Activated T-cell treated with anti-CD3 and anti-CD28 coated beads, Interleukin-2, amount 50 U/mL, for 24 hours (primary cell): ENCODE data around the gene PDE3A.

Experiments
- DNase-seq: peaks from one replicate; pipeline ENCODE4 v3.0.0-alpha.2; 2020
- H3K27ac Mint-ChIP-seq: 2 replicates; pipeline ENCODE4 v1.8.0; 2020; ENCODE audit warnings: mild to moderate bottlenecking, mixed read lengths
- H3K27me3 Mint-ChIP-seq: 2 replicates; pipeline ENCODE4 v1.8.0; 2020; ENCODE audit warnings: mixed read lengths
- H3K36me3 Mint-ChIP-seq: 2 replicates; pipeline ENCODE4 v1.8.0; 2020; ENCODE audit warnings: low read depth, mixed read lengths
- H3K4me1 Mint-ChIP-seq: 2 replicates; pipeline ENCODE4 v1.8.0; 2020; ENCODE audit warnings: low read depth, mixed read lengths
- H3K4me3 Mint-ChIP-seq: 2 replicates; pipeline ENCODE4 v1.8.0; 2020; ENCODE audit warnings: mild to moderate bottlenecking, moderate library complexity, mixed read lengths
- H3K9me3 Mint-ChIP-seq: 2 replicates; pipeline ENCODE4 v1.8.0; 2020; ENCODE audit warnings: mixed read lengths

The PDE3A gene

DNA sequence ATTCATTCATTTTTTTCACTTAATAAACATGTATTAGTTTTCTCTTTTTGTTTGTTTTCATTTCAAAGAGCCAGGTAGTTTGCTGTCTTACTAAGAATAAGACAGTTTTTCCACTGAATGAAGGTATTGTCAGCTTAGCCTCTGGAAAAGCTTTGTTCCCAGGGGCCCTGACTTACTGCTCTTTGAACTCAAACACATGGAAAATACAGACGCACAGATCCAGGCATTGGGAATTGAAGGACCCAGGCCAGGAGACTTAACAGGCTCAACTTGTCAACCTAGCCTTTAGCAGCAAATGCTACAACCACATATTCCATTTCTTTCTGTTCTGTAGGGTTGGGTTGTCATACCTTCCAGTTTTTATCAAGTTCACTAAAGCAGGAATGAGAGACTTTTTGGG is 288.3 kb downstream of the PDE3A start:
- Mint-ChIP-seq H3K4me1 (no peaks in the 10 kb centered on the region), H3K27ac (no peak overlapping the region), H3K9me3 (peaks cover 7% of the 10 kb centered on the region), H3K4me3 (no peak overlapping the region), H3K27me3 (no peaks in the 10 kb centered on the region), H3K36me3 (no peaks in the 10 kb centered on the region)
- DNase-seq, result no peak

DNA sequence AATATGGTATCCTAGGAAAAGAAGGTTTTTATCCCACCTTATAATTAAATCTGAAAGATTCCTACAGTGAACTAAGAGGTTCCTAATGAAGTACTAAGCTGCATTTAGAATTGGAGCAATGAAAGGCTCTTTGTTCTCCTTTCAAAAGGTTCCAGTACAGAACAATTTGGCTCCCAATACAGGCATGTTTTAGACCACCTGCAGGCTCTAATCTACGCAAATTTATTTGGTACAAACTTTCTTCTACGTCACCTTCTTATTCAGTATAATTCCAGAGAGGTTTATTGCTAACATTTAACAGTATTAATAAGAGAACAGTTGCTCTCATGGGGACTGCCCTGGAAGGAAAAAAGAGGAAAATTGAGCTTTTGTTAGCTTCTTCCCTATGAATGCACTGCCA is 289.2 kb downstream of the PDE3A start:
- DNase-seq, result no peak
- Mint-ChIP-seq H3K27ac (no peak overlapping the region), H3K4me1 (no peaks in the 10 kb centered on the region), H3K27me3 (no peaks in the 10 kb centered on the region), H3K9me3 (peaks cover 13% of the 10 kb centered on the region), H3K4me3 (no peak overlapping the region), H3K36me3 (no peaks in the 10 kb centered on the region)

DNA sequence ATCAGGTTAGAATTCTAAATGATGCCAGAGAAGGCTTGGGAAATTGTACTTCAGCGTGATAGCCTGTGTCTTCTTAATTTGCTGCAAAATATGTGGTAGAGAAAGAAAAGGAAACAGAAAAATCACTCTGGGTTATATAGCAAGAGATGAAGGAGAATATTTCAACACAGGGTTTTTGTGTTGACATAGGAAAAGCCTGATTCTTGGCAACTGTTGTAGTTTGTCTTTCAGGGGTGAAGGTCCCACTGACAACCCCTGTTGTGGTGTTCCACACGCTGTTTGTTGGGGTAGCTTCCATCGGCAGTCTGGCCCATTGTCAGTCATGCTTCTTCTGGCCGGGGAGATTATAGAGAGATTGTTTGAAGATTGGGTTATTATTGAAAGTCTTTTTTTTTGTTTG is 313.0 kb downstream of the PDE3A start:
- peaks cover 6% of the 10 kb centered on the region for H3K9me3 Mint-ChIP-seq

DNA sequence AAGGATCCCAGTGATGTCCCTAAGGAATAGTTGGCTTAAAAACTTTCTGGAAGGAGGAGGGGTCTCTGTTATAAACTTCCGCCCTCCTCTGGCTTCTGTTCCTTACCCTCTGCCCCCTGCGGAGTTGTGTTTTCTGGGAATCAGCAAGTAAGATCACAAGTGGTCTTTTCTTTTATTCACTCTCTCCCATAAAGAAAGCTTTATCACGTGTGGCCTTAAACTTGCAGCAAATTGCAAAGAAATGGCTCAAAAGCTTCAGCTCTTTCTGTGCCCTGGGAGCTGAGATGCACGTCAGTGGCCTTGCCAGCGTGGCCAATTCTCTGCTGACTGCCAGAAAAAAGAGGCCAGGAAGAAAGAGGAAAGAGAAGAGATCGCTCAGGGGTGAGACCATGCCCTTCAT is 326.9 kb downstream of the PDE3A start, which contains the start of gene SLCO1C1:
Gene SLCO1C1 (plus strand): TSS at position 101 of the 400 bp plus-strand sequence. CDS start 4,245 bp downstream, outside the sequence.
- Mint-ChIP-seq H3K36me3 (no peaks in the 10 kb centered on the region), H3K9me3 (no peaks in the 10 kb centered on the region), H3K27ac (no peak within 1 kb of the TSS), H3K4me1 (no peaks in the 10 kb centered on the region), H3K27me3 (no peaks in the 10 kb centered on the region), H3K4me3 (no peak within 1 kb of the TSS)
- DNase-seq, result no peak

More for the DNA sequence above, 313.0 kb downstream of the PDE3A start:
- no peak overlapping the region for H3K4me3 Mint-ChIP-seq
- H3K27me3 Mint-ChIP-seq, result no peaks in the 10 kb centered on the region
- DNase-seq, result no peak
- H3K36me3 Mint-ChIP-seq, result no peaks in the 10 kb centered on the region
- no peak overlapping the region for H3K27ac Mint-ChIP-seq
- H3K4me1 Mint-ChIP-seq, result no peaks in the 10 kb centered on the region

DNA sequence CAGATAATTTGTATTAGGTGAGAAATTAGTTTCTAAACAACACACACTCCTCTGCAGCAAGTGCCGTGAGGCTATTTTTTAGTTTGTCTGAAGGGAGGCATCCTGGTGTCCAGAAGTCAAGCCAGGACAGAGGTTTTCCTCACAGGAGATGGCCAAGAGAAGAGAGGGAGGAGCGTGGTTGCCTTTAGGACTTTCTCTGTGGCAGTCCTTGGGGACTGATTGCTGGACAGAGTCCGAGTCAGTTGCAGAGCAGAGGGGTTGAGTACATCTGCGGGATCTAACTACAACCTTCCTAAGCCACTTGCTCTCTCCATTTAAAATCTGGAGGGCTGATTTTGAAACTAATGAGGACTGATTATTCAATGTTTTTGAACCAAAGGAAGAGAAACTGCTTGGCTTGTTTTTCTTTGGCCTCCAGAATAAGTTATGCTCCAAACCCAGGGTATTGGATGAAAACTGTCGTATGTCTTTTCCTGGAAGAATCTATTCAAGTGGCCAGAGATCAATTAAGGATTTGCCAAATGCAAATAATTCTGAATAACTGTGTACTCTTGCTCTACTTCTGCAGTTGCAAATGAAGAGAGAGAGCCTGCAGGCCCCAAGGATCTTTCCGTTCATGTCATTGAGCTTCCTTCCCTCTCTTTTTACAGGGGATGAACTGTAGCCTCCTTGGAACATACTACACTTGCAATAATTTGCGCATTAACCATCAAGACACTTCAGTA is 328.0 kb downstream of the PDE3A start:
- Mint-ChIP-seq H3K27ac (no peak overlapping the region), H3K9me3 (no peaks in the 10 kb centered on the region), H3K27me3 (no peaks in the 10 kb centered on the region), H3K4me3 (no peak overlapping the region), H3K36me3 (no peaks in the 10 kb centered on the region), H3K4me1 (no peaks in the 10 kb centered on the region)
- DNase-seq, result no peak

DNA sequence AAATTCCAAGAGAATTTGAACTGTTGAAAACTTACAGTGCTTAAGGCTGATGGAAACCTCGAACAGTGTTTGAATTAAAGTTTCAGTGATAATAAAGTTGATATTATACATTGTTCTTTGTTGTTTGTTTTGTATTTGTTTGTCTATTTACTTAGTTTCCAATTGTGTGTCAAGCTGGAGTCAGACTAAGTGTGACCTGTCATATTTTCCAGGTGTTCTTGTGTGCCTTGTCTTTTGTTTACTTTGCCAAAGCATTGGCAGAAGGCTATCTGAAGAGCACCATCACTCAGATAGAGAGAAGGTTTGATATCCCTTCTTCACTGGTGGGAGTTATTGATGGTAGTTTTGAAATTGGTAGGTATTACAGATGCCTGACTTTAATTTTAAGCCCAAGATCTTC is 332.8 kb downstream of the PDE3A start:
- no peaks in the 10 kb centered on the region for H3K27me3 Mint-ChIP-seq
- H3K4me3 Mint-ChIP-seq, result no peak overlapping the region
- H3K9me3 Mint-ChIP-seq, result no peaks in the 10 kb centered on the region
- no peak overlapping the region for H3K27ac Mint-ChIP-seq
- no peaks in the 10 kb centered on the region for H3K36me3 Mint-ChIP-seq
- no peaks in the 10 kb centered on the region for H3K4me1 Mint-ChIP-seq
- DNase-seq, result no peak

DNA sequence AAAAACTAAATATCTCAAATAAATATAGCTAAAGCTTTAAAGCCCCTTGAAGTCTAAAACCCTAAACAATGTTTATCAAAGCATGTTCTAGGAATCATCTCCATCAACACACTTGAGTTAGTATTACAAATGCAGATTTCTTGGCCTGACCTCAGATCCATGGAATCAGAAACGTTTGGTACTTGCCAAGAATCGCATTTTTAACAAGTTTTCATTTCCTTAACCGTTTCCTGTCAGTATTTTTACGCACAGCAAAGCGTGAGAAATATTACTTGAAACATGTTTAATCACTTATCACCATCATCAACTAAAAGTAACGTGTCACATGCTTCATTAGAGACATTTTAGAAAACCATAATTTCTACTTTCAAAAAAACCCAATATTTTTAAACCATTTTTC is 336.5 kb downstream of the PDE3A start:
- no peaks in the 10 kb centered on the region for H3K9me3 Mint-ChIP-seq
- no peaks in the 10 kb centered on the region for H3K4me1 Mint-ChIP-seq
- no peaks in the 10 kb centered on the region for H3K27me3 Mint-ChIP-seq
- no peak overlapping the region for H3K4me3 Mint-ChIP-seq
- DNase-seq, result no peak
- H3K27ac Mint-ChIP-seq, result no peak overlapping the region
- H3K36me3 Mint-ChIP-seq, result no peaks in the 10 kb centered on the region

DNA sequence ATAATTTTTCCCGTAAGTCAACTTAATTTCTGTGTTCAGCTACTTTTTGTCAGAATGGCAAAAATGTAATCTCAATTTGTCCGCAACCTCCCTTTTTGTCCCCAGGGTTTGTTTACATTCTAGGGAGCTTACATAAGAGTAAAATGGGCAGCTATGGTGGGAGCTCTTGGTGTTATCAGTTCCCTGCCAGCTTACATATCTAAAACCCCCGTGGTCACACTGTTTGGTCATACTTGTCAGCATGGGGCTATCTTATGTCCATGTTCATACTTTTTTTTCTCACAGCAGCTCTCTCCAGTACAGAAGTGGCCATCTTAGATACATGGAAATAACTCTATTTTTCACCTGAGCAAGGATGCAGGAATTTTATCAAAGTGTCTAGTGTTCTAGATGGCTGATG is 343.5 kb downstream of the PDE3A start:
- Mint-ChIP-seq H3K36me3 (no peaks in the 10 kb centered on the region), H3K9me3 (no peaks in the 10 kb centered on the region), H3K4me3 (no peak overlapping the region), H3K27me3 (no peaks in the 10 kb centered on the region), H3K4me1 (no peaks in the 10 kb centered on the region), H3K27ac (no peak overlapping the region)
- DNase-seq, result no peak

DNA sequence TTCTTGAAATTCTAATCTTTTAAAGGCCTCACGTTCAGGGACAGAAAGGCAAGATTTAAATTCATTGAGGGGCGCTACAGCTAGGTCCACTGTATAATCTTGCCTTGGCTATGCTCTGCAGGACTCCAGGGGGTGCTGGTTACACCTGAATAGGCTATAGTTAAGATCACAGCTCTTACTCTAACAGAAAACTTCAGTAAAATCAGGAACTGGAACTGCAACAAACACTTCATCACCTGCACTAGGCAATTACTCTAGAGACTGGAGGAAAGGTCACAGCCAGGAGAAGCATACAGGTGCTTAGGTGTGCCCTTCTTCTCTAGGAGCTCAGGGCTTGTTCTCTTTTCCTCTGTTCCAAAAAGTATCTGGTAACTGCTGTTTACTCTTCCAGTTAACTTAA is 347.7 kb downstream of the PDE3A start:
- no peak for DNase-seq
- Mint-ChIP-seq H3K4me3 (no peak overlapping the region), H3K27ac (no peak overlapping the region), H3K27me3 (no peaks in the 10 kb centered on the region), H3K36me3 (no peaks in the 10 kb centered on the region), H3K9me3 (peaks cover 6% of the 10 kb centered on the region), H3K4me1 (no peaks in the 10 kb centered on the region)

DNA sequence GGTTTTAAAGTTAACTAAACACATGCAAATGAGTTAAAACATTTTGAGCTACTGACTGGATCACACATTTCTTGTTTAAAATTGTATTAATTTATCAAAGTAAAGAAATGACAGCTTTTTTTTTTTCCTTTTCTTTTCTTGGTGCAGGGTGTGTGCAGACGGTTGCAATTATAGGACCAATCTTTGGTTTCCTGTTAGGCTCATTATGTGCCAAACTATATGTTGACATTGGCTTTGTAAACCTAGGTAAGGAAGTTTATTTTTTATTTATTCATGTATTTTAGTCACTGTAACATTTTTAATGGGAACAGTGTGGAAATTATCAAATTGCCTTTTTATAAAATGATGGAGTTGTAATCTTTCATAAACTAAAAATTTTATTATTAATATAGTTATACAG is 348.6 kb downstream of the PDE3A start:
- no peak for DNase-seq
- no peaks in the 10 kb centered on the region for H3K36me3 Mint-ChIP-seq
- H3K4me1 Mint-ChIP-seq, result no peaks in the 10 kb centered on the region
- H3K9me3 Mint-ChIP-seq, result peaks cover 6% of the 10 kb centered on the region
- no peaks in the 10 kb centered on the region for H3K27me3 Mint-ChIP-seq
- no peak overlapping the region for H3K4me3 Mint-ChIP-seq
- H3K27ac Mint-ChIP-seq, result no peak overlapping the region

DNA sequence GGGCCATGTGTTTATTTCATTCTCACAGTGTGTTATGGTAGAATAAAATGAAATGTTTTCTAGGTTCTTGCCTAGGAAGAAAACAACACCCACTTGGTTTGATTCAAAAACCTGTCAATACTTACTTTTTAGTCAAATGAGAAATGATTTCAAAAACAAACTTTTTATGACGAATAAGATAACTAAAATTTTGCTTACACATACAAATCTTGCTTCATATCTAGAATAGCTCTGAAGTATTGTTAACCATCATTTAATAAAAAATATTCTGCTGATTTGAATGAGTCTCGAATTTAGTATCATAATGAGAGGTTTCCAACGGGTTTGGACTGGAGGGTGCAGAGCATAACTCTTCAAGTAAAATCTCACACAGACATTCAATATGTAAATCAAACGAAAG is 350.0 kb downstream of the PDE3A start:
- no peaks in the 10 kb centered on the region for H3K4me1 Mint-ChIP-seq
- no peak overlapping the region for H3K4me3 Mint-ChIP-seq
- H3K27me3 Mint-ChIP-seq, result no peaks in the 10 kb centered on the region
- no peak overlapping the region for H3K27ac Mint-ChIP-seq
- no peaks in the 10 kb centered on the region for H3K36me3 Mint-ChIP-seq
- DNase-seq, result no peak
- H3K9me3 Mint-ChIP-seq, result peaks cover 6% of the 10 kb centered on the region

DNA sequence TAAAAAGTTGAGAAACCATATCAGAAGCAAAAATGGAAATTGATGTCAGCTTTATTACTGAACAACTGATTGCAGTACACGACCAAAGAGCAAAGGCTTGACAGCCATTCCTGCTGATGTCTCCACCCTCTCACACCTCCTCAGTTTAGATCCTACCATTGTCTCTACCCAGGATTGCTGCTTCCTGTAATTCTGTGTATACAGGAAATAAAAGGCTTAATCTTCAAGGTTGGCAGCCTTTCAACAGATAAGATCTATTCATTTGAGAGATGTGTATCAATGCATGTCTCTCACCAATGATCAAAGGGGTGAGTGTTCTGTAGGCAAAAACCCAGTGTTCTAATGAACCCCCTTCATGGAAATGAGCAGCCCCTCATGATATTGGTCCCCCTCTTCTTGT is 353.8 kb downstream of the PDE3A start:
- no peak overlapping the region for H3K27ac Mint-ChIP-seq
- H3K36me3 Mint-ChIP-seq, result no peaks in the 10 kb centered on the region
- no peaks in the 10 kb centered on the region for H3K4me1 Mint-ChIP-seq
- H3K9me3 Mint-ChIP-seq, result peaks cover 6% of the 10 kb centered on the region
- no peak overlapping the region for H3K4me3 Mint-ChIP-seq
- no peak for DNase-seq
- no peaks in the 10 kb centered on the region for H3K27me3 Mint-ChIP-seq

DNA sequence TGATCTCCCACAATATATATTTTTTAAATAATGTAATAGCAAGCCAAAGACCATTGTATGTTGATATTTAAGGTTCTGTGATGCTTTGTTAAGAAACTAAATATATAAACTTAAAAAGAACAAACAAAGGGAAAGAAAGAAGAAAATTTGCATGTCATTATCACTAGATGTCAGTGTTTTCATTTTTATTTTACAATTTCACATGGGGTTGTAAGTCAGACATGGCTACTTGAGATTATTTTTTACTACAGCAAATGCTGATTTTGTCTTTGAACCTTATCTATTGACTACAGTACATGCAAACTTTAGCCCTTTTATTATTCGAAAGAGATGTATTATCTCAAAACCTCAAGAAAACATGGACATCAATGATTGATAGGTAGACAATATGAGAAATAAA is 362.9 kb downstream of the PDE3A start:
- H3K4me3 Mint-ChIP-seq, result no peak overlapping the region
- H3K4me1 Mint-ChIP-seq, result no peaks in the 10 kb centered on the region
- H3K27me3 Mint-ChIP-seq, result no peaks in the 10 kb centered on the region
- DNase-seq, result no peak
- no peaks in the 10 kb centered on the region for H3K36me3 Mint-ChIP-seq
- no peak overlapping the region for H3K27ac Mint-ChIP-seq
- no peaks in the 10 kb centered on the region for H3K9me3 Mint-ChIP-seq
